ENCODE results near the gene CDK19. TPM values are rescaled to one million over a fixed set of nuclear protein-coding genes. Genes with fewer than 3 reads are reported as not detected.

CDK19 gene
- total and polyA plus RNA-seq, 2 of the 13 experiments (the other 11 are each of a cell fraction or from before 2014, with no cell fraction given) = 13.4 to 27.0 TPM

DNA sequence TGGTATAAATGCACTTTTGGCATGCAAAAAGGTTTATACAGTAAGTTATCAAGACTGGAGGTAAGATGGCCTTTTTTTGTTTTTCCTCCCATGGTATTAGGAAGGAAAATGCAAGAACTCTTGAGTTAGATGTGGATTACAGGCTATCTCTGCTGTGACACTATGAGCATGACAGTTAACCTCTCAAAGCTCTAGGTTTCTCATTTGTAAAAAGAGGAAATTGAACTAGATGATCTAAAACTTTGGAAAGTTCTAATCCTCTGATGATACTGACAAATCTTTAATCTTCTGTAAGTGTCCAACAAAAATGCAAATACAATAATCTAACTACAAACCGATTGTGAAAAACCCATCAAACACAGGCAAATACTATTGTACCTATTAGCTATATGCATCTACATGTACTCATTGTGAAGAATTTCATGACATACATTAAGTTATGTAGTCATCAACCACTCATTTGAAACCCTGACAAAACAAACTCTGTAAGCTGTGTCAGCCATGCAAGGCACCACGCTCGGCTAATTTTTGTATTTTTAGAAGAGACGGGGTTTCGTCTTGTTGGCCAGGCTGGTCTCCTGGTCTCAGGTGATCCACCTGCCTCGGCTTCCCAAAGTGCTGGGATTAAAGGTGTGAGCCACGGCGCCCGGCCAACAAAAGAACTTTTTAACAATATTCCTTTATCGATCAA is 4.2 kb downstream of the CDK19 start:
- no peaks in the 10 kb centered on the region for H3K9me3 ChIP-seq (ENCODE audit: low read length)
- no peaks in the 10 kb centered on the region; a peak in 1 of 5 replicates for H3K27me3 ChIP-seq (ENCODE audit: control insufficient read depth in 1 of 2, insufficient read depth in 2 of 2, low read length in 2 of 2)
- no peak for ATAC-seq
- H2AFZ ChIP-seq (ENCODE audit: low read length) = no peak overlapping the region
- H4K20me1 ChIP-seq (ENCODE audit: insufficient read depth, low read length) = peaks cover 12% of the 10 kb centered on the region
- in situ Hi-C loops (cut with HindIII; ENCODE audit: extremely low pct_ligation_motif_present, low pct_unique_long_range_greater_than_20kb) = loop anchor here (10.0 kb wide), 1 partner anchor 126 kb away; no protein-coding TSS in a partner anchor
- ChIA-PET POLR2A (interaction anchor here (1.0 to 1.3 kb wide), 2 partner anchors 55 to 65 kb away, joined by 3 read pairs; no protein-coding TSS in a partner anchor), CTCF (ENCODE audit: low intra/inter-chr PET ratio, low total read pairs) (no interaction called here)
- FAIRE-seq = no peak
- H3K4me1 ChIP-seq (ENCODE audit: insufficient read depth, low read length) = peaks cover 33% of the 10 kb centered on the region
- H3K9ac ChIP-seq (ENCODE audit: insufficient read depth, low read depth, low read length) = no peak overlapping the region
- DNase-seq (ENCODE audit: low spot score) = no peak
- H3K4me2 ChIP-seq (ENCODE audit: low read depth, low read length) = no peak overlapping the region
- no peak overlapping the region for H3K4me3 ChIP-seq (replicated peaks in 1 of 3; ENCODE audit: insufficient read depth in 1 of 3, low read depth in 2 of 3, low read length in 3 of 3)
- H3K79me2 ChIP-seq (ENCODE audit: insufficient read depth, low read length) = peaks cover 79% of the 10 kb centered on the region
- BruUV-seq (replicated peaks) = no TSS peak
- no peak overlapping the region for H3K27ac ChIP-seq (ENCODE audit: extremely low read length, insufficient read depth, low read length)
- TF ChIP-seq KLF6 (CRISPR knock-in tag; IDR thresholded peaks at IDR 0.05) (no peak), MBNL3 (CRISPR knock-in tag; conservative IDR thresholded peaks at IDR 0.05) (no peak), RBFOX2 (IDR thresholded peaks at IDR 0.05; ENCODE audit: low read depth, low read length) (no peak), ZNF512 (CRISPR knock-in tag; IDR thresholded peaks at IDR 0.05) (no peak), MBD4 (IDR thresholded peaks at IDR 0.05; ENCODE audit: borderline replicate concordance, low read length) (no peak), ZNF7 (CRISPR knock-in tag; IDR thresholded peaks at IDR 0.05) (no peak), ZBTB4 (CRISPR knock-in tag; IDR thresholded peaks at IDR 0.05; ENCODE audit: borderline replicate concordance) (no peak), GATAD2A (CRISPR knock-in tag; IDR thresholded peaks at IDR 0.05) (no peak), ZNF788 (CRISPR knock-in tag; IDR thresholded peaks at IDR 0.05; ENCODE audit: borderline replicate concordance) (no peak), FOXA1 (IDR thresholded peaks at IDR 0.05) (no peak), FOXA1 (CRISPR knock-in tag; IDR thresholded peaks at IDR 0.05) (no peak), POLR2A (IDR thresholded peaks at IDR 0.05; ENCODE audit: insufficient read depth in 1 of 2, low read depth in 2 of 2, low read length in 2 of 2) (no peak), XBP1 (CRISPR knock-in tag; IDR thresholded peaks at IDR 0.05) (no peak), ZFP36 (IDR thresholded peaks at IDR 0.05; ENCODE audit: borderline replicate concordance, low read depth, low read length, partially characterized antibody) (no peak)
- 96% methylated on average over 10 of the region's 10 CpGs for WGBS (ENCODE audit: low lambda C conversion rate)
- intact Hi-C loops (cut with micrococcal nuclease; ENCODE audit: unreplicated experiment) = loop anchor here (5.0 kb wide), 1 partner anchor 74 kb away; no protein-coding TSS in a partner anchor
- no peaks in the 10 kb centered on the region; a peak in 1 of 5 replicates for H3K36me3 ChIP-seq (replicated peaks in 1 of 2; ENCODE audit: control insufficient read depth in 1 of 2, insufficient read depth in 2 of 2, low read length in 2 of 2)

Data from HepG2 (cell line).